VCaP (cell line): ENCODE results near the gene MACROD2.

Source experiments
- H3K27ac ChIP-seq: fragments of 450-650 bp; 2 replicates; pipeline ENCODE4 v1.5.1; 2017
- CTCF ChIP-seq: fragments of 450-650 bp; conservative IDR thresholded peaks from 2 replicates; pipeline ENCODE4 v1.5.1; 2017; ENCODE audit warnings: mild to moderate bottlenecking, moderate library complexity

MACROD2 gene

DNA sequence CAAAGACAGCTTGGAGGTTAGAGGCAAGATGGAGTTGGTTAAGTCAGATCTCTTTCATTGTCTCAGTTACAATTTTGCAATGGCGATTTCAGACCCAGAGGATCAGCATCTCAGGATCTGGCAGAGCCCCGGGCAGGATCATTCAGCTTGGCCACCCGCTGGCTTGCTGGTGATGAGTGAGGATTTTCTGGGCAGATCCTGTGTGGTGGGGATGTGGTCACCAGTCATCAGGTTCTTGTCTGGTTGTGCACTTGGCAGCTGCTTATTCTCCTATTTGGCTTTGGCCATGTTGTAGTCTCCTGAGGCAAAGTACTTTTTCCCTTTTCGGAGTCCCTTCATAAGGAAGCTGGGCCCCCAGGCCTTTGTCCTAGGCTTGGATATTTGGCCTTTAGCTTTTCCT lies 1624.0 kb downstream of the MACROD2 start:
- no peak for TF ChIP-seq CTCF
- H3K27ac ChIP-seq: no peak overlapping the region

GRCh38 chr20:15619816-15620215 lies 1624.5 kb downstream of the MACROD2 start:
- H3K27ac ChIP-seq: no peak overlapping the region
- no peak for TF ChIP-seq CTCF

- no peak overlapping the region for H3K27ac ChIP-seq
- TF ChIP-seq CTCF: no peak
Measured at GRCh38 chr20:15622368-15622767, 1627.1 kb downstream of the MACROD2 start.

DNA sequence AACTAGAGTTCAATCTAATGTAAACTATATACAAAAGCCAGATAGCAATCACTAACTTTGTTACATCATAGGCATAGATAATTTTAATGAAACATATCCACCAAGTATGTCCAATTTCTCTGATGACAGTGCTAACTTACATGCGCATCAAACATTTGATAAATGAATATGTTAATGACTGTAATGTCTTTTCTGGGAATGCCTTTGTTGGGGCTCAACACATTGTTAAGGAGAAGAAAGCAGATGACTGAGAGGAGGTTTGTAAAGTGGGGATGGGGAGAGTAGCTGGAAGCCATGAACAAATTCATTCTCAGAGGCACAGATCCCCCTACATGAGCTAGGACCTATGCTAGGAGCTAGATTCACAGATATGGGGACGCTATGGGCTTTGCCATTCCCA lies 1627.9 kb downstream of the MACROD2 start:
- no peak overlapping the region for H3K27ac ChIP-seq
- TF ChIP-seq CTCF: no peak

GRCh38 chr20:15625981-15626380 lies 1630.7 kb downstream of the MACROD2 start:
- TF ChIP-seq CTCF: no peak
- no peak overlapping the region for H3K27ac ChIP-seq

DNA sequence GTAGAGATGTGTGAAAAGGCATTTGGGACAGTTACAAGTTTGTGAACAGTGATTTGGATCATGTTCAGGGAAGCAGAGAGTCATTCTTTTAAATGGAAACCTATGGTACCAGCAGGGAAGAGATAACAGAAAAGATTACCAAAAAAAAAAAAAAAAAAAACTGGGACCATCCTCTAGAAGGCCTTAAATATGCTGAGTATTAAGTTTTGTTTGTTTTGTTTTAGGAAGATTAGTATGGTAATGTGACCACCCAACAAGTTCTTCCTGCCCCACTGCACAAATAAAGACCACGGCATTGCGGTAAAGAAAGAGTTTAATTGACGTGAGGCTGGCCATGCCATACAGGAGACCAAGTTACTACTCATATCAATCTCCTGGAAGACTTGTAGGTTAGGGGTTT lies 1631.8 kb downstream of the MACROD2 start:
- H3K27ac ChIP-seq: no peak overlapping the region
- no peak for TF ChIP-seq CTCF

- no peak overlapping the region for H3K27ac ChIP-seq
- no peak for TF ChIP-seq CTCF
Measured at GRCh38 chr20:15627501-15627903, 1632.2 kb downstream of the MACROD2 start.
